A172 (cell line): ENCODE results near the gene CPA4. TPM values are rescaled to one million over a fixed set of nuclear protein-coding genes. Genes with fewer than 3 reads are reported as not detected.

Experiments
- DNase-seq: peaks from one replicate; pipeline ENCODE4 v3.0.0-alpha.2; 2015; ENCODE audit warnings: low spot score
- total RNA-seq: library from RNA; depleted of rRNA; stranded (reverse); fragments of >200 nt; shearing (Covaris generic); gene quantifications from 2 replicates; pipeline ENCODE4 v1.2.3, GENCODE V29; 2014

CPA4 gene
- total RNA-seq, 1 experiment from 2014 or later = 495 TPM

GRCh38 chr7:130344271-130344866 lies 51.4 kb downstream of the CPA4 start, which contains the start of gene CPA5:
Gene CPA5, plus strand, starts transcription at chr7:130344816. Its CDS starts 1,670 bp downstream, at chr7:130346486.
- no peak for DNase-seq

GRCh38 chr7:130345136-130345535 lies 52.2 kb downstream of the CPA4 start:
- no peak for DNase-seq

- DNase-seq = no peak
Measured at GRCh38 chr7:130345725-130346124, 52.8 kb downstream of the CPA4 start.

- no peak for DNase-seq
Measured at GRCh38 chr7:130346177-130346905, 53.4 kb downstream of the CPA4 start.

- no peak for DNase-seq
Measured at GRCh38 chr7:130346941-130347340, 54.0 kb downstream of the CPA4 start.

GRCh38 chr7:130349911-130350782 lies 57.2 kb downstream of the CPA4 start:
- DNase-seq = no peak

- no peak for DNase-seq
Measured at GRCh38 chr7:130350945-130351790, 58.2 kb downstream of the CPA4 start.

- DNase-seq = no peak
Measured at GRCh38 chr7:130351791-130352090, 58.8 kb downstream of the CPA4 start.

GRCh38 chr7:130352194-130353074 lies 59.5 kb downstream of the CPA4 start:
- peak; percentile 44 for DNase-seq

GRCh38 chr7:130353196-130353595 lies 60.2 kb downstream of the CPA4 start:
- no peak for DNase-seq

- peak; percentile 99 for DNase-seq
Measured at GRCh38 chr7:130356121-130356875, 63.3 kb downstream of the CPA4 start.

GRCh38 chr7:130356876-130357611 lies 64.1 kb downstream of the CPA4 start:
- peak; percentile 92 for DNase-seq

- no peak for DNase-seq
Measured at GRCh38 chr7:130358471-130358870, 65.5 kb downstream of the CPA4 start.

- no peak for DNase-seq
Measured at GRCh38 chr7:130359276-130359857, 66.4 kb downstream of the CPA4 start.

- no peak for DNase-seq
Measured at GRCh38 chr7:130360518-130360917, 67.6 kb downstream of the CPA4 start.

GRCh38 chr7:130361681-130362080 lies 68.7 kb downstream of the CPA4 start:
- DNase-seq = no peak

GRCh38 chr7:130362251-130362816 lies 69.4 kb downstream of the CPA4 start:
- DNase-seq = no peak

GRCh38 chr7:130363026-130363847 lies 70.3 kb downstream of the CPA4 start:
- peak; percentile 95 for DNase-seq
